GM12891 (cell line): ENCODE measurements around the gene HK1.
"Not testable (repeated sequence)": the region's sequence is repeated elsewhere in the genome, so short reads cannot be mapped to it uniquely, and the experiment has no call there.

Experiments
- DNase-seq: peaks from one replicate; pipeline ENCODE4 v3.0.0; 2011; ENCODE audit warnings: low spot score; ENCODE audit not compliant: insufficient read length
- FAIRE-seq: peaks from 2 replicates; lab custom pipeline; 2011; peaks lifted over from hg19 to GRCh38; lab: Jason Lieb, UNC
- PAX5 ChIP-seq: IDR thresholded peaks from 2 replicates; pipeline ENCODE4 v1.6.1; 2011; ENCODE audit warnings: low read length, moderate library complexity, mild to moderate bottlenecking; ENCODE audit not compliant: insufficient read depth, severe bottlenecking
- POLR2A ChIP-seq: IDR thresholded peaks from 2 replicates; pipeline ENCODE4 v1.6.1; 2011; ENCODE audit warnings: low read depth, low read length, control low read depth
- POLR2AphosphoS5 ChIP-seq: IDR thresholded peaks from 2 replicates; pipeline ENCODE4 v1.6.1; 2011; ENCODE audit warnings: low read depth, low read length, control low read depth
- POU2F2 ChIP-seq: IDR thresholded peaks from 2 replicates; pipeline ENCODE4 v1.6.1; 2011; ENCODE audit warnings: low read depth, mild to moderate bottlenecking, control low read depth, low read length, moderate library complexity
- SPI1 ChIP-seq: IDR thresholded peaks from 2 replicates; pipeline ENCODE4 v1.6.1; 2011; ENCODE audit warnings: low read depth, low read length, control low read depth
- TAF1 ChIP-seq: IDR thresholded peaks from 2 replicates; pipeline ENCODE4 v1.6.1; 2011; ENCODE audit warnings: low read depth, low read length, control low read depth

HK1 gene

DNA sequence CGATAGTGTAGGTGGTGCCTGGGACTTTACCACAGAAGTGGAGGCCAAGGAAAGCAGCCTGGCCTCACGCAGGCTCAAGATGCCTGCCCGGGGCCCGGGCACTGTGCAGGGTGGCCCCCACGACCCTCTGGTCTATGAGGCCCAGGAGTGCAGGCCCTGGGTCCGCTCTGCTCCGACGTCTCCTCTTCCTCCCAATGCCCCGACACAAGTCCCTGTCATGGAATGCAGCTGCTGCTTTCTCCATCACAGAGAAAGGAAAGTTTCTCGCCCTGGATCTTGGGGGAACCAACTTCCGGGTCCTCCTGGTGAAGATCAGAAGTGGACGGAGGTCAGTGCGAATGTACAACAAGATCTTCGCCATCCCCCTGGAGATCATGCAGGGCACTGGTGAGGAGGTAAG lies 28.3 kb upstream of the HK1 start:
- no peak for TF ChIP-seq POLR2AphosphoS5
- no peak for TF ChIP-seq POLR2A
- TF ChIP-seq TAF1, result no peak
- TF ChIP-seq POU2F2, result no peak
- TF ChIP-seq PAX5, result no peak
- TF ChIP-seq SPI1, result no peak
- DNase-seq (no peak), FAIRE-seq (no peak)

DNA sequence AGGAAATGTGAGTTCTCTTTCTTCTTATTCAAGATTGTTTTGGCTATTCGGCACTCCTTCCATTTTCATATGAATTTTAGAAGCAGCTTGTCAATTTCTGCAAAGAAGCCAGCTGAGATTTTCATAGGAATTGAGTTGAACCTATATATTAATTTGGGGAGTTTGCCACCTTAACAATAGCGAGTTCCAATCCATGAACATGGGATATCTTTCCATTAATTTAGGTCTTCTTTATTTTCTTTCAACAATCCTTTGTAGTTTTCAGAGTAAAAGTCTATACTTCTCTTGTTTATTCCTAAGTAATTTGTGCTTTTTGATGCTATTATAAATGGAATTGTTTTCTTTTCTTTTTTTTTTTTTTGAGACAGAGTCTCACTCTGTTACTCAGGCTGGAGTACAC lies 26.9 kb upstream of the HK1 start:
- DNase-seq, FAIRE-seq: not testable (repeated sequence)

DNA sequence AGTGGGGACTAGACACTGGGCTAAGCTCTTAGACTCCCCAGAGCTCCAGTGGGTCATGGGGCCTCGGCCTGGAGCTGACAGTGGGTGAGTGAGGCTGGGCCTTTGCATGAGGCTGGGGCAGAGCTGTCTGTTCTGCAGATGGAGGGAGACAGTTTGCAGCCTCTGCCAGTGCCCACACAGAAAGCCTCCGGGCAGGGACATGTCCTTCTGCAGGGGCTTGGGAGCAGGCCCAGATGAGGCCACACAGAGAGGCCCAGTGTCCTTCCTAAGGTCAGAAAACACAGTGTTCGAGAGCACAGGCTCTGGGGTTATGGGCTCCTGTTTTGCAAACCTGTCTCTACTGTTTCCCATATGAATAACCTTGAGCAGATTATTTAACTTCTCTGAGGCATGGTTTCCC lies 25.1 kb upstream of the HK1 start:
- no peak for FAIRE-seq
- DNase-seq, result no peak
- TF ChIP-seq POU2F2 (no peak), POLR2A (no peak), POLR2AphosphoS5 (no peak), TAF1 (no peak), SPI1 (no peak), PAX5 (no peak)

DNA sequence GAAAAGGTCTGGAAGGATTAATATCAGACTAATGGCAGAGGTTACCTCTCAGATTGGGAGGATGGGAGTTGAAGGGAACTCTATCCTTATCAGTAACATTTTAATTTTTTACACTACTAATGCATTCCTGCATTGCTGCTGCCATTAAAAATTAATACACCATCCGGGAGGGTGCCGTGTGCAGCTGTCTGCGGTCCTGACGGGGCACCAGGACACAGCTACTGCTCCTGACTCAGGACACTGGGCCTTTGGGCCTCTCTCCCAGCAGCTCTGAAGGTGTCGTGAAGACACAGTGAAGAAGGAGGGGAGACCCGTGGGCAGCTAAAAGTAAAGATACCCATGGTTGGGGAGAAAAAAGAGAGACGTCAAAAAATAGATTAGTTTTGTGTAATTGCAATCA lies 23.4 kb upstream of the HK1 start:
- no peak for FAIRE-seq
- TF ChIP-seq TAF1 (no peak), PAX5 (no peak), SPI1 (no peak), POU2F2 (no peak), POLR2AphosphoS5 (no peak), POLR2A (no peak)
- DNase-seq, result no peak

DNA sequence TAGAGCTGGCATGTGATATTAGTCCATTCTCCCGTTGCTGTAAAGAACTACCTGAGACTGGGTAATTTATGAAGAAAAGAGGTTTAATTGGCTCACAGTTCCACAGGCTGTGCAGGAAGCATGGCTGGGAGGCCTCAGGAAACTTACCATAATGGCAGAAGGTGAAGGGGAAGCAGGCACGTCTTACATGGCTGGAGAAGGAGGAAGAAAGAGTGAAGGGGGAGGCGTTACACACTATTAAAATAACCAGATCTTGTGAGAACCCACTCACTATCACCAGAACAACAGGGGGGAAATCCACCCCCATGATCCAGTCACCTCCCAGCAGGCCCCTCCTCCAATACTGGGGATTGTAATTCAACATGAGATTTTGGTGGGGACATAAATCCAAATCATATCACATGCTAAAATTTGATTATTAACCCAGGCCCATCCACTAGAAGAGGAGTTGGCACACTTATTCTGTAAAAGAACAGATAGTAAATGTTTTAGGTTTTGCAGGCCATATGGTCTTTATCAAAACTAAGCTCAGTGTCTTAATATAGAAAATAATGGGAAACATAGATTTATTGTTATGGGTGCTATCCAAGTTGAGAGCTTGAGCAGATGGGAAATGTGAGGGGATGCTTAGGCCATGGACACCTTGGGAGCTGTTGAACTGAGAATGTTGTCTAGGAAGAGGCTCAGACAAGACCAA lies 18.6 kb upstream of the HK1 start:
- no peak for TF ChIP-seq SPI1
- no peak for TF ChIP-seq POLR2AphosphoS5
- no peak for TF ChIP-seq POLR2A
- no peak for TF ChIP-seq PAX5
- no peak for TF ChIP-seq POU2F2
- no peak for TF ChIP-seq TAF1
- DNase-seq (no peak), FAIRE-seq (no peak)

DNA sequence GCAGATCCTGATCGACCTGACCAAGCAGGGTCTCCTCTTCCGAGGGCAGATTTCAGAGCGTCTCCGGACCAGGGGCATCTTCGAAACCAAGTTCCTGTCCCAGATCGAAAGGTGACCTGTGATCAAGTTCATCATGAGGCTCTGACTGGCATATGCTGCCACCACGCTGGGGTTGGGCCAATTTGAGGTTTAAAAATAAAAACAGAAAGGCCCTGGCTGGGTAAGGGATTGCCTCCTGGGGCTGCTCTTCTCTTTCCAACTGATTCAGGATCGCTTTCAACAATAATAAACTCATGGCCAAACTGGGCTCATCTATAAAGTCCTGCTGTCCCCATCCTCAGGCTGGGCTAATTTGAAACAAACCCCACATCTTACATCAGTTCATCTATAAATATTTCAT lies 17.1 kb upstream of the HK1 start:
- TF ChIP-seq POLR2AphosphoS5, result no peak
- TF ChIP-seq TAF1, result no peak
- TF ChIP-seq POU2F2, result no peak
- no peak for TF ChIP-seq SPI1
- no peak for TF ChIP-seq POLR2A
- TF ChIP-seq PAX5, result no peak
- no peak for FAIRE-seq
- no peak for DNase-seq

DNA sequence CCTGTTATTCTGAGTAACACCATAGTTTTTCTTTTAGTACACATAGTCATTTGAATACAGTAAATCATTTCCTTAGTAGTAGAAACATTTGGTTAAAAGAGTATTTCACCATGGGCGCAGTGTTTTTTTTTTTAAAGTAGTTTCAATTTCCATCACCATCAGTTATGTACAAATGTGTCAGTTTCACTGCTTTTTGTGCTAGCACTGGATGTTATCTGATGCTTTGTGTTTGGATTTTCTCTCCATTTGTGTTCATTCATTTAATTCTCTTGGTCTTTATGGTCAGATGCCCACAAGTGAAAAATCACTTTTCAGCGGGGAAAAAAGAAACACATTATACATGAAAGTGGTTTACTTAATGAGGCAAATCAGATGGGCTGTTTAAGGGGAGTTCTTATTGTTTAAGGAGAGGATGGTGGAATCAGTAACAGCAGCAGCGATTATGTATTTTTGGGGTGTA lies 16.0 kb upstream of the HK1 start:
- FAIRE-seq, result no peak
- TF ChIP-seq TAF1, result no peak
- TF ChIP-seq POU2F2, result no peak
- TF ChIP-seq POLR2A, result no peak
- TF ChIP-seq PAX5, result no peak
- TF ChIP-seq POLR2AphosphoS5, result no peak
- TF ChIP-seq SPI1, result no peak
- no peak for DNase-seq

DNA sequence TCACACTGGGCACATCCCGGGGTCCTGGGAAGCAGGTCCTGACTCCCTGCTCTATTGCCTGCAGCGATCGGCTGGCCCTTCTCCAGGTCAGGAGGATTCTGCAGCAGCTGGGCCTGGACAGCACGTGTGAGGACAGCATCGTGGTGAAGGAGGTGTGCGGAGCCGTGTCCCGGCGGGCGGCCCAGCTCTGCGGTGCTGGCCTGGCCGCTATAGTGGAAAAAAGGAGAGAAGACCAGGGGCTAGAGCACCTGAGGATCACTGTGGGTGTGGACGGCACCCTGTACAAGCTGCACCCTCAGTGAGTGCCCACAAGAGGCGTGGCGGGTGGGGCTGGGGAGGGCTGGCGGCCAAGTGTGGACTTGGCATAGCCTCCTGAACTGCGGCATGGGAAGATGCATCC lies 12.8 kb upstream of the HK1 start:
- FAIRE-seq (no peak), DNase-seq (no peak)
- no peak for TF ChIP-seq TAF1
- no peak for TF ChIP-seq PAX5
- TF ChIP-seq SPI1, result no peak
- no peak for TF ChIP-seq POU2F2
- no peak for TF ChIP-seq POLR2A
- TF ChIP-seq POLR2AphosphoS5, result no peak

DNA sequence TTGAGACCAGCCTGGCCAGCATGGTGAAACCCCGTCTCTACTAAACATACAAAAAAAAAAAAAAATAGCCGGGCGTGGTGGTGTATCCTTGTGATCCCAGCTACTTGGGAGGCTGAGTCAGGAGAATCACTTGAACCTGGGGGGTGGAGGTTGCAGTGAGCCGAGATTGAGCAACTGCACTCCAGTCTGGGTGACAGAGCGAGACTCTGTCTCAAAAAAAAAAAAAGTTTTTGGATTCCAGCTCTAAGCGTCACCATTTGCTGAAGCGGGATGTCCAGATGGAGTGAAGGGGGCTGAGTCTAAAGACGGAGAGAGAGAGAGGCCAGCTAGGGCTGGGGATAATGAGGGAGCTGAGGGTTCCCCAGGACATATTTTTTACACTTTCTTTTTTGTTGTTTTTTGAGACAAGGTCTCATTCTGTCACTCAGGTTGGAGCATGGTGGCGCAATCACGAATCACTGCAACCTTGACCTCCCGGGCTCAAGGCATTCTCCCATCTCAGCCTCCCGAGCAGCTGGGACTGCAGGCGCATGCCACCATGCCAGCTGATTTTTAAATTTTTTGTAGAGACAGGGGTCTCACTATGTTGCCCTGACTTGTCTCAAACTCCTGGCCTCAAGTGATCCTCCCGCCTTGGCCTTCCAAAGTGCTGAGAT lies 9.4 kb upstream of the HK1 start:
- TF ChIP-seq TAF1 (no peak), SPI1 (no peak), POLR2A (no peak), POLR2AphosphoS5 (no peak), POU2F2 (no peak), PAX5 (no peak)
- DNase-seq (no peak), FAIRE-seq (no peak)
